Neutrophil (primary cell): ENCODE results near the gene KATNAL1.

Source experiments
- H3K27ac ChIP-seq: fragments of 200-600 bp; sonication (generic); 2 replicates; pipeline ENCODE4 v1.5.1; 2016; ENCODE audit warnings: mild to moderate bottlenecking, moderate library complexity
- H3K27me3 ChIP-seq: fragments of 200-600 bp; sonication (generic); 2 replicates; pipeline ENCODE4 v1.6.0; 2016; ENCODE audit warnings: mild to moderate bottlenecking
- H3K36me3 ChIP-seq: fragments of 200-600 bp; sonication (generic); 2 replicates; pipeline ENCODE4 v1.5.1; 2017
- H3K4me1 ChIP-seq, 2 experiments: fragments of 200-600 bp in 1 of 2; sonication (generic) in 1 of 2; 1 replicate in 1 of 2; 2 replicates in 1 of 2; pipeline versions ENCODE4 v1.5.1 to v1.6.1; 2013 to 2016; ENCODE audit warnings: low read depth in 1 of 2, low read length in 1 of 2, mild to moderate bottlenecking in 1 of 2, moderate library complexity in 1 of 2; ENCODE audit not compliant: control insufficient read depth in 1 of 2, insufficient read depth in 1 of 2
- H3K4me3 ChIP-seq, 2 experiments: fragments of 200-600 bp in 1 of 2; sonication (generic) in 1 of 2; 1 replicate in 1 of 2; 2 replicates in 1 of 2; pipeline ENCODE4 v1.5.1; 2013 to 2016; ENCODE audit warnings: low read depth in 1 of 2, low read length in 1 of 2, mild to moderate bottlenecking in 1 of 2, moderate library complexity in 1 of 2
- H3K9me3 ChIP-seq: fragments of 200-600 bp; sonication (generic); 2 replicates; pipeline ENCODE4 v1.5.1; 2016
- TF ChIP-seq, protein P1 (sequence below): fragments of 200-600 bp; sonication (generic); IDR thresholded peaks from 2 replicates; pipeline ENCODE4 v1.5.1; 2016; ENCODE audit warnings: antibody characterized with exemption

Gene KATNAL1

GRCh38 chr13:30194906-30195305 is 112.4 kb downstream of the KATNAL1 start:
- Histone ChIP-seq H3K36me3 (no peaks in the 10 kb centered on the region), H3K4me3 (no peak overlapping the region), H3K9me3 (no peaks in the 10 kb centered on the region), H3K4me1 (no peaks in the 10 kb centered on the region), H3K27me3 (no peaks in the 10 kb centered on the region), H3K27ac (no peak overlapping the region)
- TF ChIP-seq, protein P1, sequence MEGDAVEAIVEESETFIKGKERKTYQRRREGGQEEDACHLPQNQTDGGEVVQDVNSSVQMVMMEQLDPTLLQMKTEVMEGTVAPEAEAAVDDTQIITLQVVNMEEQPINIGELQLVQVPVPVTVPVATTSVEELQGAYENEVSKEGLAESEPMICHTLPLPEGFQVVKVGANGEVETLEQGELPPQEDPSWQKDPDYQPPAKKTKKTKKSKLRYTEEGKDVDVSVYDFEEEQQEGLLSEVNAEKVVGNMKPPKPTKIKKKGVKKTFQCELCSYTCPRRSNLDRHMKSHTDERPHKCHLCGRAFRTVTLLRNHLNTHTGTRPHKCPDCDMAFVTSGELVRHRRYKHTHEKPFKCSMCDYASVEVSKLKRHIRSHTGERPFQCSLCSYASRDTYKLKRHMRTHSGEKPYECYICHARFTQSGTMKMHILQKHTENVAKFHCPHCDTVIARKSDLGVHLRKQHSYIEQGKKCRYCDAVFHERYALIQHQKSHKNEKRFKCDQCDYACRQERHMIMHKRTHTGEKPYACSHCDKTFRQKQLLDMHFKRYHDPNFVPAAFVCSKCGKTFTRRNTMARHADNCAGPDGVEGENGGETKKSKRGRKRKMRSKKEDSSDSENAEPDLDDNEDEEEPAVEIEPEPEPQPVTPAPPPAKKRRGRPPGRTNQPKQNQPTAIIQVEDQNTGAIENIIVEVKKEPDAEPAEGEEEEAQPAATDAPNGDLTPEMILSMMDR: no peak

- Histone ChIP-seq H3K27me3 (no peaks in the 10 kb centered on the region), H3K4me3 (no peak overlapping the region), H3K27ac (no peak overlapping the region), H3K36me3 (no peaks in the 10 kb centered on the region), H3K4me1 (no peaks in the 10 kb centered on the region), H3K9me3 (no peaks in the 10 kb centered on the region)
- TF ChIP-seq, protein P1: no peak
Measured at GRCh38 chr13:30193279-30194234, 113.8 kb downstream of the KATNAL1 start.

GRCh38 chr13:30192320-30193093 is 114.8 kb downstream of the KATNAL1 start:
- no peaks in the 10 kb centered on the region for H3K4me1 ChIP-seq
- no peaks in the 10 kb centered on the region for H3K27me3 ChIP-seq
- H3K4me3 ChIP-seq: no peak overlapping the region
- H3K27ac ChIP-seq: no peak overlapping the region
- TF ChIP-seq, protein P1: no peak
- no peaks in the 10 kb centered on the region for H3K36me3 ChIP-seq
- no peaks in the 10 kb centered on the region for H3K9me3 ChIP-seq

GRCh38 chr13:30191491-30192100 is 115.8 kb downstream of the KATNAL1 start:
- no peak overlapping the region for H3K27ac ChIP-seq
- H3K4me3 ChIP-seq: no peak overlapping the region
- H3K9me3 ChIP-seq: no peaks in the 10 kb centered on the region
- TF ChIP-seq, protein P1: no peak
- H3K36me3 ChIP-seq: no peaks in the 10 kb centered on the region
- no peaks in the 10 kb centered on the region for H3K4me1 ChIP-seq
- H3K27me3 ChIP-seq: no peaks in the 10 kb centered on the region

GRCh38 chr13:30186634-30187415 is 120.5 kb downstream of the KATNAL1 start:
- Histone ChIP-seq H3K27ac (no peak overlapping the region), H3K4me3 (no peak overlapping the region), H3K27me3 (no peaks in the 10 kb centered on the region), H3K4me1 (no peaks in the 10 kb centered on the region), H3K9me3 (no peaks in the 10 kb centered on the region), H3K36me3 (no peaks in the 10 kb centered on the region)
- TF ChIP-seq, protein P1: no peak
